ENCODE results near the gene KLHL26.

KLHL26 gene

GRCh38 chr19:18639706-18640243 is 2.9 kb downstream of the KLHL26 start:
- DNase-seq, result no peak
- Histone ChIP-seq H3F3A (ENCODE audit: insufficient read depth, low read length) (no peaks in the 10 kb centered on the region), H3K27me3 (replicated peaks; ENCODE audit: insufficient read depth, low read length) (no peaks in the 10 kb centered on the region), H3K27ac (ENCODE audit: low read length) (no peak overlapping the region), H3K4me2 (ENCODE audit: low read depth, low read length) (no peak overlapping the region), H4K20me1 (ENCODE audit: insufficient read depth, low read length) (no peaks in the 10 kb centered on the region), H3K4me1 (ENCODE audit: low read length) (peaks cover 17% of the 10 kb centered on the region), H3K36me3 (replicated peaks; ENCODE audit: insufficient read depth, low read length) (no peaks in the 10 kb centered on the region), H2AFZ (ENCODE audit: low read length) (no peak overlapping the region), H3K9ac (ENCODE audit: low read length) (no peak overlapping the region), H3K9me3 (replicated peaks; ENCODE audit: insufficient read depth, low read length) (no peaks in the 10 kb centered on the region), H3K9me2 (replicated peaks; ENCODE audit: insufficient read depth, low read length) (no peaks in the 10 kb centered on the region), H3K79me2 (ENCODE audit: low read length) (peaks cover 50% of the 10 kb centered on the region), H3K4me3 (ENCODE audit: low read length) (no peak overlapping the region)
- TF ChIP-seq CTCF (IDR thresholded peaks at IDR 0.05; ENCODE audit: low read length), result no peak
- TF ChIP-seq EZH2phosphoT487 (IDR thresholded peaks at IDR 0.05; ENCODE audit: low read length), result no peak
- TF ChIP-seq EZH2 (optimal IDR thresholded peaks at IDR 0.05; ENCODE audit: low read depth, low read length), result no peak

- Histone ChIP-seq H4K20me1 (ENCODE audit: insufficient read depth, low read length) (no peaks in the 10 kb centered on the region), H3K79me2 (ENCODE audit: low read length) (peaks cover 39% of the 10 kb centered on the region), H3K9me3 (replicated peaks; ENCODE audit: insufficient read depth, low read length) (no peaks in the 10 kb centered on the region), H2AFZ (ENCODE audit: low read length) (no peak overlapping the region), H3K9me2 (replicated peaks; ENCODE audit: insufficient read depth, low read length) (no peaks in the 10 kb centered on the region), H3K36me3 (replicated peaks; ENCODE audit: insufficient read depth, low read length) (no peaks in the 10 kb centered on the region), H3F3A (ENCODE audit: insufficient read depth, low read length) (no peaks in the 10 kb centered on the region), H3K4me1 (ENCODE audit: low read length) (no peaks in the 10 kb centered on the region), H3K4me2 (ENCODE audit: low read depth, low read length) (no peak overlapping the region), H3K9ac (ENCODE audit: low read length) (no peak overlapping the region), H3K27ac (ENCODE audit: low read length) (no peak overlapping the region), H3K27me3 (replicated peaks; ENCODE audit: insufficient read depth, low read length) (no peaks in the 10 kb centered on the region), H3K4me3 (ENCODE audit: low read length) (no peak overlapping the region)
- TF ChIP-seq EZH2 (optimal IDR thresholded peaks at IDR 0.05; ENCODE audit: low read depth, low read length) (no peak), CTCF (IDR thresholded peaks at IDR 0.05; ENCODE audit: low read length) (no peak; the same call in 1 of the 2 replicates), EZH2phosphoT487 (IDR thresholded peaks at IDR 0.05; ENCODE audit: low read length) (no peak)
- DNase-seq, result no peak
Measured at GRCh38 chr19:18644196-18645034, 7.6 kb downstream of the KLHL26 start.

GRCh38 chr19:18645035-18645511 is 8.2 kb downstream of the KLHL26 start:
- Histone ChIP-seq H4K20me1 (ENCODE audit: insufficient read depth, low read length) (no peaks in the 10 kb centered on the region), H3K4me2 (ENCODE audit: low read depth, low read length) (no peak overlapping the region), H3K9ac (ENCODE audit: low read length) (no peak overlapping the region), H3K9me3 (replicated peaks; ENCODE audit: insufficient read depth, low read length) (no peaks in the 10 kb centered on the region), H3K9me2 (replicated peaks; ENCODE audit: insufficient read depth, low read length) (no peaks in the 10 kb centered on the region), H3K27me3 (replicated peaks; ENCODE audit: insufficient read depth, low read length) (no peaks in the 10 kb centered on the region), H3K36me3 (replicated peaks; ENCODE audit: insufficient read depth, low read length) (no peaks in the 10 kb centered on the region), H3K4me3 (ENCODE audit: low read length) (no peak overlapping the region), H3K79me2 (ENCODE audit: low read length) (peaks cover 32% of the 10 kb centered on the region), H2AFZ (ENCODE audit: low read length) (no peak overlapping the region), H3K4me1 (ENCODE audit: low read length) (no peaks in the 10 kb centered on the region), H3F3A (ENCODE audit: insufficient read depth, low read length) (no peaks in the 10 kb centered on the region), H3K27ac (ENCODE audit: low read length) (no peak overlapping the region)
- no peak for DNase-seq
- TF ChIP-seq EZH2 (optimal IDR thresholded peaks at IDR 0.05; ENCODE audit: low read depth, low read length) (no peak), CTCF (IDR thresholded peaks at IDR 0.05; ENCODE audit: low read length) (no peak), EZH2phosphoT487 (IDR thresholded peaks at IDR 0.05; ENCODE audit: low read length) (no peak)

All from MM.1S (cell line).